ENCODE data around the gene CFAP46.
"Not testable (repeated sequence)": the region's sequence is repeated elsewhere in the genome, so short reads cannot be mapped to it uniquely, and the experiment has no call there.

CFAP46 gene

DNA sequence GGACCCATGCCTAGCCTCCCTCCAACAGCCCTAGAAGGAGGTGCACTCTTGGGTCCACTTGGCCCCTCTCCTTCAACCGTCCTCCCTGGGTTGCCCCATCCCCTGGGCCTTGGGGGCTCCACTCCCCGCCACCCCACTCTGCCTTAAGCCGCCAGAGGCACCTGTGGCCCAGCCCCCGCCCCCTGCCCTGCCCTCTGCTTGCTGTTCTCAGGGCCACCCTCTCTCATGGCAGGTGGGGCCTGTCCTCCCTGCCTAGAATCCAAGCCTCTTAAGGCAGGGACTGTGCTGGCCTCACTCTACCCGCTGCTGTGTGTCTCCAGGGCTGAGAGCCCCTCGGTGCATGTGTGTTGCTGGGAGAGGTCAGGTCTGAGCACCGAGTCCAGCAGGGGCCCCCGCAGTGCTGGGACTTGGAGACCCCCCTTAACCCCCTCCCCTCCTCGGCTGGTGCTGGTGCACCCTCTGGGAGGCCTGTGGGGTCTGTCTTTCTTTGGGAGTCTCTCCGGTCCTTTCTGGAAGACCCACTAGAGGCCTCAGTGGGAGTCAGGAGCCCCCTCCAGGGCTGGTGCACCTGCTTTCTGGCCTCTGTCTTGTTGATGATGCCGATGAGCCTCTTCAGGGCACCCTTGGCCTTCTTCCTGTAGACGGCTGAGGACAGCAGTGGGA is 43.8 kb downstream of the CFAP46 start:
- no peak for DNase-seq (ENCODE audit: low read depth)

DNA sequence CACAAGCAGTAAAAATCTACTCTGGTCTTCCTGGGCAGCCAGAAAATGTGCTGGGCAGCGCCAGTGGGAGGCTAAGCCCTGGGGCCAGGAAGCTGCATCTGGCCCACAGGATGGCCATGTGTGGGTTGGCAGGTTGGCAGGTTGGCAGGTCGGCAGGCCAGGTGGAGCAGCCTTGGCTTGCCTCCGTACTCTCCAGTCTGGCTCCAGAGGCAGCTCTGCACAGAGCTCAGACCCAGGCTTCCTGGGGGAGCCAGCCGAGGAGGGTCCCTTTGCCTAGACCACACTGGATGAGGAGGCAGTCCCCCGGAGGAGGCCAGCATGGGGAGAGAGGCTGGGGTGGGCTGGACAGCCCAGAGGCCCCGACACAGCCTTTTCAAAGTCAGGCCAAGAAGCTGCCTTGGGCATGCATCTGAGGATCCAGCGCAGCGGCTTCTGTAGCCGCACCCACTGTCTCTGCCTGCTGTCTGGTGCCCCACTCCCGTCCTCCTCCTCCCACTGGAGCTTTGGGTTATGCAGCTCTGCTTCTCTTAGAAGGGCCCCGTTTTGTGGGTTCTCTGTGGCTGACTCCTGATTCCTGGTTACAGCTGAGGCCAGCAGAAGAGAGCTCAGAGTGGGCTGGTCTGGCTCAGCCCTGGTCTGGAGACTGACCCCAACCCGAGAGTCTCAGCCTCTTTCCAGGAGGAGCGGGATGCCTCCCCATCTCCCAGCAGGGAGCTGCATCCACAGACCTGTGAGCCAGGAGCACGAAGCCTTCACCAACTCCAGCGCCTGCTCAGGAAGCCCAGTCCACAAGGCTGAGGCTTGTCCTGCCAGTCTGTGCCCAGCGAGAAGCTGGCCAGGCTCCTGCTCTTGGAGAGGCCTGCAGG is 44.6 kb downstream of the CFAP46 start:
- DNase-seq (ENCODE audit: low read depth): no peak

DNA sequence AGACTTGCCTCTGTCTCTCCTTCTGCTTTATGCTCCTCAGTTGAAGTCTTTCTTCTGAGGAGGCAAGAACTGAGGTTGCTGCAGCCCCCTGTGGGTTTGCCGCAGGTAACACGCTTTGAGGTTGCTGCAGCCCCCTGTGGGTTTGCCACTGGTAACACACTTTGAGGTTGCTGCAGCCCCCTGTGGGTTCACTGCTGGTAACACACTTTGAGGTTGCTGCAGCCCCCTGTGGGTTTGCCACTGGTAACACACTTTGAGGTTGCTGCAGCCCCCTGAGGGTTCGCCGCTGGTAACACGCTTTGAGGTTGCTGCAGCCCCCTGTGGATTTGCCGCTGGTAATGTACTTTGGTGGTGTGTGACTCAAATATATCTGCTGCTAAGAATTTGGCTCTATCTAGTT is 48.6 kb downstream of the CFAP46 start:
- not testable (repeated sequence) for DNase-seq (ENCODE audit: low read depth)

DNA sequence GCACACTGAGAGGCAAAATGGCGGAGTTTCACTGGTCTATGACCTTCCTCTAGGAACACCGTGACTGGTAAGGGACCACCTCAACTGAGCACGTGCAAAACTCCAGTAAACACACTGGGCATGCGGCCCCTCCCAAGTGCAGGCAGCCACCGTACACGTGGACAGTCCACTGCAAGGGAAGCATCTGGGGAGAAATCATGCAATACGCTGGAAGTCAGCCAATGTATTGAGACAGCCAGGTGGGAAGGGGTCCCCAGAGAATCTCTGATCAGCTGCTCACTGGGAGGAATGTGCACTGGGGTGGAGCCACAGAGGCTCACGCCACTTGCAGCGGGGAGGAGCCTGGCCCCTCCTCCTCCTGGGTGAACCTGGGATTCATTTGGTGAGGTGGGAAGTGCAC is 49.3 kb downstream of the CFAP46 start:
- no peak for DNase-seq (ENCODE audit: low read depth)

DNA sequence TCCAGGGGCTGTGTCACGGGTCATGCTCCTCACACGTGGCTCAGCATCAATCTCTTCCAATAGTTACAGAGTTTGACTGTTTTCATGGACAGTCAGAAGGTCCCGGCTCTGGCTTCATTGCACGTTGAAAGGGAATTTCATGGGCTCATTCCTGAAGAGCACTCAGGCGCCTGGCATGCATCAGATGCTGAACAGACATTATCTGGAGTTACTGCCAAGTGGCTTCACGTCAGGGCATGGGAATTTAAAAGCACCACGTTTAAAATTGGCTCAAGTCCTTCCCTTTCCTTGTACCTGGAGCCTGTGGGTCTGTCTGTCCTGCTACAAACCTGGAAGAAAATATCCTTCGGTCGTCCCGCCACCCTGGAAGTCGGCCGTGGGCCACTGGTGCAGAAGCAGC is 50.4 kb downstream of the CFAP46 start:
- no peak for DNase-seq (ENCODE audit: low read depth)

DNA sequence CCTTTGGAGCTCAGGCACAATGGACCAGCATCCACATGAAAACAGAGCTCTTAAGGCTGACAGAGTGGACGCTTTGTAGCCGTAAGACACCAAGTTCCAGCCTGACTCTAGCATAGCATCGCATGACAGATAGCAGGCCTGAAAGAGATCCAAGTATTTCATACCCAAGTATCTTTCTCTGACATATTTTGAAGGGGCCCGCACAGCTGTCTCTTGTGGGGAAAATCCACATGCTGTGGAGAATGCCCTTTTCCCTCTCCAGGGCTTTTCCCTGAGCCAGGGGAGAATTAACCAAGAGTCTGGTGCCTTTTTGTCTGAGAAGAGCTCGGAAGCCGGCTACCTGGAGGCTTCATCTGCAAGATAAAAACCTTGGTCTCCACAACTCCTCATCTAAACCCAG is 51.0 kb downstream of the CFAP46 start:
- DNase-seq (ENCODE audit: low read depth): no peak

DNA sequence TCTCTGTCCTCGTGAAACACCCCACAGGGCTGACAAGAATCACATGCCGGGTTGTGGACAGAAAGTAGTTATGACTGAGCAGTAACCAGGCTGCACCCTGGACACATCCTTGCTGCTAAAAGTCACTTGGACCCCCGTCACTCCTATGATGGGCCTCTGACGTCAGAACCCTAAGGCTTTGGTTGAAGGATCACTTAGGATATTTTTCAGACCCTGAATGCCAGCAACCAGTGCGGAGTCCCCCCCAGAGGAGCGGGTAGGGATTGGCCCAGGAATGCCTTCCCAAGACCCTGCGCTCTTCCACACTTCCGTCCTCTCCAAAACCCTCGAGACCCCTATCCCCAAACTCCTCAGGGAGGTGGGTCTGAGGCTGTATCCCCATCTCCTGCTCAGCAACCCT is 52.1 kb downstream of the CFAP46 start:
- DNase-seq (ENCODE audit: low read depth): no peak

DNA sequence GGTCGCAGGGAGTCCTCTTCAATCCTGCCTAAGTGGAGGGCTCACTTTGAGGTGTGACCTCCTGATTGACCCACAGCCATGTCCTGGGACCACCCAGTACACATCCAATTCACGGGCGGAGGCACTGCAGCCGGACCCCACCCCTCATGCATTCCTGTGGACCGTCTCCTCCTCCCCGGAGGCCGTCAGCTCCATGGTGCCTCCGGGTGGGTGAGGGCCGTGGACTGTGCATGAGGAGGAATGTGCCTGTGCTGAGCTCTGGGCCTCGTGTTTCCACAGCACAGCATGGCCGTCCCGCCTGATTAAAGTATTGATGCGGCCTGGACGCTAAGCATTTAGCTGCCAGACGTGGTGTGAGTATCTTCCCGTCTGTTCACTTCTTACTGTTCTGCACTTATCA is 52.8 kb downstream of the CFAP46 start:
- DNase-seq (ENCODE audit: low read depth): no peak

DNA sequence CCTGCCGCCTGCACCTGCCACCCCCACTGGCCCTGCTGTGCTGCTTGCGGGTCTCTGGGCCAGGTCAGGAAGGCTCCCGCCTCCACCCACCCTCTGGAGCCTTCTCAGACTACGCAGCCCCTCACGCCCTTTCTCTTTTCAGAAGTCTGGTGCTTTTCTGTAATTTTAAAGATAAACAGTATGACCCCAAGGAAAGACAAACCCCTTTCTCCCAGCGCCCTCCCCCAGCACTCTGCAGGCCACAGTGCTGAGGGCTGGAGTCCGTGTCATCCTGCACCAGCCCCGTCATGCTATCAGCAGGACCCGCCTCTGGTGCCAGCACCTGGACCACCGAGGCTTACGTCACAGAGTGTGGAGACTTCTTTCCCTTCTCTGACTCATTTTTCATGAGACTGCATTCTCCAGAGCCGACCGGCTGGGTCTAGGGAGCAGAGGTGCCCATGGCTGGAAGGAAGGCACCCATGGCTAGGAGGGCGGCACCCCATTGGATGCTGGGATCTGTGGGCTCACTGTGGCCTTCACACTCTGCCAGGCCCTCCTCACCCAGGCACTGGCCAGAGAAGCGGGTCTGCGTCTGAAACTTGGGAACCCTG is 53.4 kb downstream of the CFAP46 start:
- no peak for DNase-seq (ENCODE audit: low read depth)

DNA sequence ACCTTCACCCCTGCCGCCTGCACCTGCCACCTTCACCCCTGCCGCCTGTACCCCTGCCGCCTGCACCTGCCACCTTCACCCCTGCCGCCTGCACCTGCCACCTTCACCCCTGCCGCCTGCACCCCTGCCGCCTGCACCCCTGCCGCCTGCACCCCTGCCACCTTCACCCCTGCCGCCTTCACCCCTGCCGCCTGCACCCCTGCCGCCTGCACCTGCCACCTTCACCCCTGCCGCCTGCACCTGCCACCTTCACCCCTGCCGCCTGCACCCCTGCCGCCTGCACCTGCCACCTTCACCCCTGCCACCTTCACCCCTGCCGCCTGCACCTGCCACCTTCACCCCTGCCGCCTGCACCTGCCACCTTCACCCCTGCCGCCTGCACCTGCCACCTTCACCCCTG is 53.9 kb downstream of the CFAP46 start:
- not testable (repeated sequence) for DNase-seq (ENCODE audit: low read depth)

DNA sequence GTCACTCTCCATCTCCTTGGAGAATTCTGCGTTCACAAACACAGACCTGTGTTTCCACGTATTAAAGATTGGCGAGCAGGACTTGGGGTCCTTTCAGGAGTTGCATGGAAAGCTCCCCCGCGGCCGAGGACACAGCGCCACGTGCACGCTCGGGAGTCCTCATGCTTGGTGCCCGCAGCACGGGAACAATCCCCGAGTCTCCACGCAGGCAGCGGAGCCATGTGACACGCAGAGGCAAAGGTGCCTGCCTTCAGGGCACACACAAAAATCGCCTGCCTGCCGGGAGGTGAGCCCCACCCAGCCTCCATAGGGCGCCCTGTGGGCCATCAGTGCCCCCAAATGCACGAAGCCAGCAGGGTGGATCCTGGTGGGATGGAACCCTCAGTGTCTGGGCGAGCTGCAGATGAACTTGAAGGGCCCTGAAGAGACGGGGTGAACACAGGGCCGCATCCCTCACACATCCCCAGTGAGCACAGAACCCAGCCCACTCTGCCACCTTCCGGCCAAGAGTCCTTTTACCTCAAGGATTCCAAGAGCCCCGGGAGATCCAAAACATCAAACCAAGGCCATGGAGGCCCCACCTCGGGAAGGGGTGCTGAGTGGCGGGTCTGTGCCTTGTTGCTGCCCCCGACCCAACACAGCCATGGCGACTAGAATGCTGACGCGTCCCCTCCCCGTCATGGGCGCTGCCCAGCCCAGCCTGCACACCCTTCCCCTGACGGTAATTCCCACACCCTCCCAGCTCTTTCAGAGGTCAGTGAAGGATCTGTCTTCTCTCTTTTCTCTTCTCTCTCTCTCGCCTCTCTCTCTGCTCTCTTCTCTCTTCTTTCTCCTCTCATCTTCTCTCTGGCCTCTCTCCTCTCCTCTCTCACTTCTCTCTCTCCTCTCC is 55.9 kb downstream of the CFAP46 start:
- no peak for DNase-seq (ENCODE audit: low read depth)

DNA sequence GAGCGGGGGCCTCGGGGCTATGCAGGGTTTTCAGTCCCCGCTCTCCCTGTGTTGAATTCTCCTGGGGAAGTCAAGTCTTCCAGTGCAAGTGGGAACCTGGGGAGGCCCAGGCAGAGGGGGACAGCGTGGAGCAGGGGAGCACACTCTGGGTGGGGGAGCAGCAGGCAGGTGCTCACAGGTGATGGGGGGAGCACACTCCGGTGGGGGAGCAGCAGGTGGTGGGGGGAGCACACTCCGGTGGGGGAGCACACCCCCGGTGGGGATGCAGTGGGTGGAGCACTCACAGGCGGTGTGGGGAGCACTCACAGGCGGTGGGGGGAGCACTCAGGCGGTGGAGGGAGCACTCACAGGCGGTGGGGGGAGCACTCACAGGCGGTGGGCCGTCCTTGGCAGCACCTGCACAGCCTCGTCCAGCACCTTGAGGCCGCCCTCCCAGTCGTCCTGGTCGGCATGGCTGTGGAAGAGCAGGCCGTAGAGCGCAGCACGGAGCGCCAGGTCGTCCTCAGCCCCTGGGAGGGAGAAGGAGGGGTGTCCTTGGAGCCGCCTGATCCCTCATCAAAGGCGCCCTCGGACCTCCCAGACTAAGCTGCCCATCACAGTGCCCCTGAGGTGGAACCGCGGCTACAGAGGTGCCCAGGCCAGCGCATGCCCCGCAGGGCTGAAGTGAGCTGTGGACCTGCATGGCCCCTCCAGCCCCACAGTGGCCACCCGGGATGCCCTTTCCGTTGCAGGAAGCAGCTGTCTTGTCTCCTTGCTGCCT is 56.7 kb downstream of the CFAP46 start:
- no peak for DNase-seq (ENCODE audit: low read depth)

DNA sequence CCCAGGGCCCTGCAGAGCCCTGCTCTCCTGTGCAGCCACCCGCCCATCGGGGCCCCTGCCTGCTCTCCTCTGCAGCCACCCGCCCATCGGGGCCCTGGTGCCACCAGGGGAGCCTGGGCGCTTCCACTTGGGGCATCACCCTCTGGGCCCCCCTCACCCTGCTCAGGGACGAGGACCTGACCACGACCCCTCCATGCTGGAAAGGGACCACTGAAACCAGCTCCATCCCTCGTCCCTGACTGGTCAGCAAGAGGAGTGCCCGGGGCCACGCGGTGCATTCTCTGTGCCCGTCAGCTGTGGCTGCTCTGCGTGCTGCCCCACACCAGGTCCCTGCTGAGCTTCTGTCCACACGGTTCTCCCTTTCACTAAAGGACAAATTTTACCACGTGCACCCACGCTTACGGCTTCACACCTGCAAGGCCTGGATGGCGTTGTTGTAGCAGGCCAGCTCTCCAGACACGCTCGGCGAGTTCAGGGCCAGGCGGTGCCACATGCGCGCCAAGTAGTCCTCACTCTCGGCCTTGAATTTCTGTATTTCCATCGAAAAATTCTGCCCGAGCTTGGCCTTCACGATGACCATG is 57.6 kb downstream of the CFAP46 start:
- no peak for DNase-seq (ENCODE audit: low read depth)

DNA sequence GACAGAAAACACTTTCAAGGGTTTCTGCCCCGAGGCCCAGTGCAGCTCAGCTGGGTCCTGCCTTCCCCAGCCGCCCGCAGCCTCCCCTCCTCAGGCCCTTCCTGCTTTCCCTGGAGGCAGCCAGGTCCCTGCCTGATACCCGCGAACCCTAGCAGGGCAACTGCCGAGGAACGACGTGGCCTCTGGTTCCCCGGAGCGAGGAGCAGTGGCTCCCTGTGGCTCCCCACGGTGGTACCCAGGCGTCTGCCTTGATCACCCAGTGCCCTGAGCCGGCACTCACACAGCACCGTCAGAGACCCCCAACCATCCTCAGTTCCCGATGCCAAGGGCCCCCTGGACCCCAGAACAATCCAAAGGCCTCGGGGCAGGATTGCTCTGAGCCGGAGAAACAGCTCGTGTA is 58.3 kb downstream of the CFAP46 start:
- no peak for DNase-seq (ENCODE audit: low read depth)

DNA sequence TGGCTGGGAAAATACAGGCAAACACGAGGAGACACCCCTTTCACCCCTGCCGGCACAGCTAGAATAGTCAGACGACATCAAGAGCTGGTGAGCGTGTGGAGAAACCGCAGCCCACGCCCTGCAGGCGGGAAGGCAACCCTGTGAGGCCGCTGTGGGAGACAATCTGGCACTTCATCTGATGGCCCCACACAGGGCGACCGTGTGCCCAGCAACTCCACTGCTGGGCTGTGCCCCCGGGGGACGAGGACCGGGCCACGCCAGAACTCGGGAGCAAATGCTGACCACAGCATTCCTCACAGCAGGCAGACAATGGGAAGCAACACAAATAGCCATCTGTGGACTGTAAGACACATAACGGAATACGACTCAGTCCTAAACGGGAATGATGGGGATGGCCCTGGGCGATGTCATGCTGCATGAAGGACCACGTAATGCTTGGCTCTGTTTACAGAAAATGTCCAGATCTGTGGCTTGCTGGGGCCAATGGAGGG is 58.9 kb downstream of the CFAP46 start:
- DNase-seq (ENCODE audit: low read depth): no peak

DNA sequence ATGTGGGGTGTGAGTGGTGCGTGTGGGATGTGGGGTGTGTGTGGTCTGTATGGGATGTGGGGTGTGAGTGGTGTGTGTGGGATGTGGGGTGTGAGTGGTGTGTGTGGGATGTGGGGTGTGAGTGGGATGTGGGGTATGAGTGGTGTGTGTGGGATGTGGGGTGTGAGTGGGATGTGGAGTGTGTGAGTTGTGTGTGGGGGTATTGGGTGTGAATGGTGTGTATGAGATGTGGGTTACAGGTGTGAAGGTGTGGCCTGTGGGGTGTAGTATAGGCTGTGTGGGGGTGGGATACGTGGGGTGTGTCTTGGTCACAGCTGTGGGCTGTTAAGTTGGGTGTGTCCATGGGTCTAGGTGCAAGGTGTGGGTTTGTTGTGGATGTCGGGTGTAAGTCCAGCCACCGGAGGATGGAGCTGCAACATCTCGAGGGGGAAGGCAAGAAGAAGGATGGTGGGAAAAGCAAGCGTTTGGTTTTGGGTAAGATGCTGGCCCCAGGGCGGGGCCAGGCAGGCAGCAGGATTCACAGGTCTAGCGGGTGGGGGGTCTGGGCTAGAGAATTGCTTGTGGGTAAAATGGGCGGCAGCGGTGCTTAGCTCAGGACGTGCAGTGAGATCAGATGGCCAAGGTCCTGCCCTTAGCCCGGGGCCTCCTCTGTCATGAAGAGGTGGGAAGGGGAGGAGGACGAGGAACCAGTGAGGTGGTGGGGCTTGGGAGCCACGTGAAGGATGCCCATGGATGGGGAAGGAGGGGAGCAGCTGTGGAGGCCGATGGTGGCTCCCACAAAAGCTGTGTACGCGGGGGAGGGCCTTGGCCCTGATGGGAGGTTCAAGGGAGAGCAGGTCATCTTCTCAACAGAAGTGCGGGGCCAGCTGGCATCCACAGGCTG is 60.1 kb downstream of the CFAP46 start:
- DNase-seq (ENCODE audit: low read depth): no peak

DNA sequence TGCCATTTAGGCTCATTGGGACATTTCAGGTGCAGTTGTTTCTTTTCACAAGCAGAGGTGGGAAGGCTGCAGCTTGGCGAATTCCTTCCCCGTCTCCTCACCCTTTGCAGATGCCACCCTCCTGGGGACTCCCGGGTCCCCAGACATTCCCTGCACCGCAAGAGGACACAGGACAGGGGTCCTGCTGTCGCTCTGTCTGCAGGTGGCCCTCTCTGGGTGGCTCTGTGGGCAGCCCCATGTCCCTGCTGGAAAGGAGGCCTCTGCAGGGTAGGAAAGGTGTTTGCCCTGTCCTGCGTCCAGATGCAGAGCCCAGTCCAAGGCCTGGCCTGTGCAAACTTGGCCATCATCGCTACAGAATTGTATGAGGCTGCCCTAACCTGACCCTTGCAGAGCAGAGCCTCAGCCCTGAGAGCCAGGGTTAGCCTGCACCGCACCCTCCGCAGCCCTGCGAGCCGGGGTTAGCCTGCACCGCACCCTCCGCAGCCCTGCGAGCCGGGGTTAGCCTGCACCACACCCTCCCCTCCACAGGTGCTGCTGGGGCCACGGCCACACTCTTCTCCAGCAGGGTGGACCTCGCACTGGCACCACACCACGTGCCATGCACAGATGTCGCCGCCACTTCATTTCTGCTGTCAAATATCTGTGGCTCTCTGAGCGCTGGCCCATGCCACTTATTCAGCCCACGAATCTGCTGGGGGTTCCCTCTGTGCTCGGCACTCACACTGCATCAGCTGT is 61.0 kb downstream of the CFAP46 start:
- no peak for DNase-seq (ENCODE audit: low read depth)

DNA sequence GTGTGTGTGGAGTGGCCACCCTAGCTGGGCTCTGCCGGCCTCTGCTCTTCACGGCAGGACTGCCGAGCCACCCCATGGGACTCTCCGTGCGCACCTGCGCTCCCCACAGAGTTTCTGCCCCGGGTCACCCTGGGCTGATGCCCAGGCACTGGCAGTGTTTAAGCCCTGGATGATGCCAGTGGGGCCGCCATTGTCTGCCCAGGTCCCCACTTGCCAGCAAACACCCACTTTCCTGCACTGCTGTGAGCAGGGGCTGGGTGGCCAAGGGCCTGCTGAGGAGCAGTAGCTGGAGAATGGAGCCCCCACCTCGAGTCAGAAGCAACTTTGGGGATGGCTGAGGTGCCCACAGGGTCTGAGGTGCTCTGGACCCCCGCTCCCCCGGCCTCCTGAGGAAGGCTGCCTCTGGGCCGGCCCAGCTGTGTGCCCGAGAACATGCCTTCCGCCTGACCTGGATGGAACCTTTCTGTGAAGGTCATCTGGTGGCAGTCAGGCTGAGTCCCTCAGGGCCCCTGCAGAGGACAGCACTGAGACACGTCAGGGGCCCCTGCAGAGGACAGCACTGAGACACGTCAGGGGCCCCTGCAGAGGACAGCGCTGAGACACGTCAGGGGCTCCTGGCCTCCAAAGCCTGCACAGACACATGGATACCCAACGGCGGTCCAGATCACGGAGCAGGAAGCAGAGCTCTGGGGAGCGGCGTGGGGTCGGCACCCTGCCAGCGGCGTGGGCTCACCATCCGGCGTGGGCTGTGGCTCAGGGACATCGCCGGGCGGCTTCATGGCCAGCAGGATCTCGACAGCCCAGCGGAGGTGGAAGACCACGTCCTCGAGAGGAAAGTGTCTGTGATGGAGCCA is 62.0 kb downstream of the CFAP46 start:
- no peak for DNase-seq (ENCODE audit: low read depth)
